WTC11 (cell line): ENCODE results near the gene SMG7.

Experiments
- CREB1 ChIP-seq: sonication (generic); formaldehyde crosslinking; IDR thresholded peaks from 2 replicates; pipeline ENCODE4 v1.8.0; 2023; ENCODE audit warnings: mild to moderate bottlenecking, missing genetic modification reagents
- CTCF ChIP-seq: fragments of 200-600 bp; IDR thresholded peaks from 2 replicates; pipeline ENCODE4 v1.8.0; 2022; ENCODE audit warnings: antibody characterized with exemption
- FOXJ3 ChIP-seq: sonication (generic); formaldehyde crosslinking; IDR thresholded peaks from 2 replicates; pipeline ENCODE4 v1.9.0; 2021; ENCODE audit warnings: missing genetic modification reagents, mild to moderate bottlenecking, borderline replicate concordance
- MAX ChIP-seq: sonication (generic); formaldehyde crosslinking; IDR thresholded peaks from 2 replicates; pipeline ENCODE4 v1.8.0; 2022; ENCODE audit warnings: mild to moderate bottlenecking, missing genetic modification reagents
- OVOL2 ChIP-seq: fragments of 250-450 bp; sonication (Bioruptor Pico); IDR thresholded peaks from 2 replicates; pipeline ENCODE4 v1.9.0; 2021; ENCODE audit warnings: mild to moderate bottlenecking, borderline replicate concordance
- SP1 ChIP-seq: sonication (generic); formaldehyde crosslinking; conservative IDR thresholded peaks from 2 replicates; pipeline ENCODE4 v1.8.1; 2022; ENCODE audit warnings: missing genetic modification reagents
- ZNF671 ChIP-seq: fragments of 250-450 bp; sonication (Bioruptor Pico); IDR thresholded peaks from 2 replicates; pipeline ENCODE4 v1.8.0; 2021; ENCODE audit warnings: mild to moderate bottlenecking

DNA sequence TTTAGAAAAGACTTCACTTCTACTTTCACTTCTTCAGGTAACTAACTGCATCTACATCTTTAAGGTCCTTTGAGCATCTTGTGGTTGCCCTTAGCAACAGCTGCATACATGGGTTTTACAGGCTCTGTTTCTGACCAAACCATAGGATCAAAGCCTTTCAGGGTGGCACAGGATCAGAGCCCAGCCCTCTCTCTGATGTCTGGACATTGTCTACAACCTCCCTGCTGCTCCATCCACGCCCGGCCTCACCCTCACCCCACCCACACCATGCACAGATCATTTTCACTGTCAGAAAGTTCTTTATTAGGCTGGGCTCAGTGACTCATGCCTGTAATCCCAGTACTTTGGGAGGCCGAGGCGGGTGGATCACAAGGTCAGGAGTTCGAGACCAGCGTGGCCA is 112.7 kb downstream of the SMG7 start:
- TF ChIP-seq CTCF (no peak), OVOL2 (CRISPR knock-in tag) (no peak), MAX (CRISPR knock-in tag) (no peak), ZNF671 (no peak), SP1 (no peak), FOXJ3 (CRISPR knock-in tag) (no peak), CREB1 (CRISPR knock-in tag) (no peak)
